EH (cell line): ENCODE results near the gene HNF1A.
"Not testable (repeated sequence)": the region's sequence is repeated elsewhere in the genome, so short reads cannot be mapped to it uniquely, and the experiment has no call there.

Experiments used
- DNase-seq: peaks from one replicate; pipeline ENCODE4 v3.0.0-alpha.2; 2015; ENCODE audit warnings: low read depth

The HNF1A gene

DNA sequence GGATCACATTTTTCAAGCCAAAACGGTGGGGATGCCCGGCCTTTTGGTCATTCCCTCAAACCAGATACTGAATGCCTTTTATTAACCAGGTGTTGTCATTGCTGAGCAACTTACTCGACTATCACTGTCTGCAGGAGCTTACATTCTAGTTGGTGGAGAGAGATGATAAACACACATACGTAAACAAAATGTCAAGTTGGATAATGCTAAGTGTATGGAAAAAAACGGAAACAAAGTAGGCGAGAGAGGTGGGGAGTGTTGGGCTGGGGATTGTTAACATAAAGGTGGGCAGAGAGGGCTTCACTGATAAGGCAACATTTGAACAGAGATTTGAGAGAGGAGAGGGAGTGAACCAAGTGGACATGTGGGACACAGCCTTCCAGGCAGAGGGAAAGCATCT lies 33.5 kb downstream of the HNF1A start:
- DNase-seq = no peak

DNA sequence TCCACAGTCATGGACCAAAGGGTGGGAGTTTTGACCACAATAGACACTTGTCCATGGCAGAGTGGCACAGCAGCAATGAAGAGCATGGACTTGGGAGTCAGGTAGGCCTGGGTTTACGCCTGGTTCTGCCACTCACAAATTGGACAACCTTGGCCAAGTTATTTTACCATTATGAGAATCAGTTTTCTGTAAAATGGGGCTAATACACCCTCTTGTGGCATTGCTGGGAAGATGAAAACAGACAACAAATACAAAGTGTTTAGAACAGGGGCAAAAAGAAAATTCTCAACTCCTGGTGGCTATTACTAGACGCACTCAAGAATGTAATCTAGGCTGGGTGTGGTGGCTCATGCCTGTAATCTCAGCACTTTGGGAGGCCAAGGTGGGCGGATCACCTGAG lies 35.4 kb downstream of the HNF1A start:
- no peak for DNase-seq

DNA sequence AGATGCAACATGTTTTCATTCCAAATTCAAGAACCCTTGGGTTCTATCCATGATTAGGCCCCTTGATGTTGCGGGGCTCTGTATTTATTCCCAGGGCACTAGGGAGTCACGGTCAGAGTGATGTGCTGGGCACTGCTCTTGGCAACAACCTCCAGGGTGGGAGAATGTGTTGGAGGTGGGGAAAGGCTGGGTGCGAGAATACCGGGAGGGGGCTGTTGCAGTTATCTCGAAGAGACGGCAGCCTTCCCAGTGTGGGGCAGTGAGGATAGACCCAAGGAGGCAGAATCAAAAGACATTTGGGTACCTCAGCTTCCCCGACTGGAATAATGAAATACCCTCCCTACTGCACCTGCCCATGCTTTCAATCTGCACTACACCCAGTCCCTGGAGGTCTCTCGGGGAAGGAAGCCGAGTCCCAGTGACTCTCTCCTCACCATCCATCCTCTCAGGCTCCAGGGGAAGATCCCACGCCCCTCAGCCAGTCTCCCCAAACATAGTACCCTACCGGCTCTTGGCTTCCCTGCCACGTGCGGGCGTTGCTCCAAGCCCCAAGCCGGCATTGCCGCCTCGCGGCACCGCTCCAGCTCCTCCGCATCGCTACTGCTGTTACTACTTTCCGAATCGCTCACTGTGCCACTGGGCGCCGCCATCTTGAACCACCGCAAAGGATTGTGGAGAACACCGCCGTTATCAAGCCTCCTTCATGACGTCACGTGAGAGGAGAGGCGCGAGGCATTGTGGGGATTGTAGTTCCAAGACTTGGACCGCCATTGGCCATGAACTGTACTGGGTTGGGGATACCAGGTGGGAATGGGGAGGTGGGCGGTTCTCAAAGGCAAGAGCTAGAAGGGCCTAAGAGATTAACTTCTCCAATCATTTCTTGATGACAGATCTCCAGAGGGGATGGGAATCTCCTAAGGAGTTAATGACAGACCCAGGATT lies 37.8 kb downstream of the HNF1A start, which contains the start of gene C12orf43:
Gene C12orf43, minus strand, starts transcription at position 663 of the 942 bp plus-strand sequence. Its CDS starts 13 bp downstream, at position 650.
- peak; percentile 90 for DNase-seq

DNA sequence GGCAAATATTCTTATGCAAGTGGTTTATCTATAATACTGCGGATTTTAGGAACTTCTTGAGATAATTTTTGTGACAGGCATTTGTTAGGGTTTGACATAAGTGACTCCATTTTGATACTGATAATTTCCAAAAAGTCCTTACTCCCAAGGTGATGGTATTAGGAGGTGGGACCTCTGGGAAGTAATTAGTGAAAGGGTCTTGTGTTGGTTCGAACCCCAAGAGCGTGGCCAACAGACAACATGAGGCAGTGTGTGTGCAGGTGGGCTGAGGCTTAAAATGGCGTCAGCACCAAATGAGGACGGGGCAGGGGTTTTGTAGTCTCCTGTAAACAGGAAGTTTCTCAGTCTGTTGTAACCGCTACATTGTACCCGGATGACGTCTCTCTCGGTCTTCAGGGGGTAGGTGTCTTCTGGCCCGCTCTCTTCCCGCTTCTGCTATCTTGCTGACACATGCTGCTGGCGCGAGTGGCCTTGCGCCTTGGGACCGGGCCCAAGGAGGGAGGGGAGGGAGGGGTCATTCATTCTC lies 39.7 kb downstream of the HNF1A start:
- no peak for DNase-seq

DNA sequence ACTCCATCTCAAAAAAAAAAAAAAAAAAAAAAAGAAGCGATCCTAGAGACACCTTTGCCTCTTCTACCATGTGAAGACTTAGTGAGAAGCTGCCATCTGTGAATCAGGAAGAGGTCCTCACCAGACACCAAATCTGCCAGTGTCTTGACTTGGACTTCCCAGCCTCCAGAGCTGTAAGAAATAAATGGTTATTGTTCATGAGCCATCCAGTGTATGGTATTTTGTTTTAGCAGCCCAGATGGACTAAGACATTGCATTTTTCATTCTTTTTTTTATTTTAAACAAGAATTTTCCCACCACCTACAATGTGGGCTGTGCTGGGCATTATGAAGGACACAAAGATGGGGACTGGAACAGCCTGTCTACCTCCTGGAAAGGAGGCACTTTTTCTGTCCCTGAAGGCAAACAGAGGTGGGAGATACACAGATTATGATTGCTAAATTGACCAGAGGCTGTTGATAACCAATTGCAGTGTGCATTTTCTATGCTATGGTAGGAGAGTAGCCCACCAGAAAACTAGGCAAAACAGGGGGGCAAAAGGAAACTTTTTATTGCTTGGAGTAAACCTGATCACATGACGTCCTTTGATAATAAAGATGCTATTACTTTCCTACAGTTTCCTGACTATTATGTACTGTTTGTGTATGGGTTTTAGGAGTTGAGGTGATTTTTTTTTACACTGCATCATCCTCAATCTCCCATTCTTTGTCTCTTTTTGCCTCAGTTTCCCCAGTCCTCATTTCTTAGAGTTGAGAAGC lies 40.7 kb downstream of the HNF1A start:
- no peak for DNase-seq

DNA sequence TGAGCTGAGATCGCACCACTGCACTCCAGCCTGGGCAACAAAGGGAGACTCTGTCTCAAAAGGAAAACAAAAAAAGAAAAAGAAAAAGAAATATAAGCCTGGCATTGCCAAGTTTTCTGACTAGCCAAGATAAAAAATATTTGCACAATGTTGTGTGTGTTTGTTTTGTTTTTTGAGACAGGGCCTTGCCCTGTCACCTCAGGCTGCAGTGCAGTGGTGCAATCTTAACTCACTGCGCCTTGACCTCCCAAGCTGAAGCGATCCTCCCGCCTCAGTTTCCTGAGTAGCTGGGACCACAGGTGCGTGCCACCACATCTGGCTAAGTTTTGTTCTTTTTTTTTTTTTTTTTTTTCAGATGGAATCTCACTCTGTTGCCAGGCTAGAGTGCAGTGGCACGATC lies 43.4 kb downstream of the HNF1A start:
- DNase-seq = no peak

DNA sequence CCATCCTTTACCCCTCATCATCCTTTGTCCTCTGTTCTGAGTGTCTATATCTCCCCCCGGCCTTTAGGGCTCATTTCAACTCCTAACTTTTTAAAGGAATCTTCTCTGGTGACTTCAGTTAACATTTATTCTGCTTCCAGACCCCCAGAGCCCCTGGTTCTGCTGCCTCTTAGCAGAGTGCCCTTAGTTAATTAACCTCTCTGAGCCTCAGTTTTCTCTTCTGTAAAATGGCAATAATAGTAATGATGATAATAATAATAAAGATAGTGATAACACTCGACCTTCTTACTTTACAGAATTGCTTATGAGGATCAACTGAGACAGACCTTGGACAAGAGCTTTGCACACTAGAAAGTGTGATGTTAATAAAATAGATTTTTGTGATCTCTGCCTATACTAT lies 44.4 kb downstream of the HNF1A start:
- no peak for DNase-seq

DNA sequence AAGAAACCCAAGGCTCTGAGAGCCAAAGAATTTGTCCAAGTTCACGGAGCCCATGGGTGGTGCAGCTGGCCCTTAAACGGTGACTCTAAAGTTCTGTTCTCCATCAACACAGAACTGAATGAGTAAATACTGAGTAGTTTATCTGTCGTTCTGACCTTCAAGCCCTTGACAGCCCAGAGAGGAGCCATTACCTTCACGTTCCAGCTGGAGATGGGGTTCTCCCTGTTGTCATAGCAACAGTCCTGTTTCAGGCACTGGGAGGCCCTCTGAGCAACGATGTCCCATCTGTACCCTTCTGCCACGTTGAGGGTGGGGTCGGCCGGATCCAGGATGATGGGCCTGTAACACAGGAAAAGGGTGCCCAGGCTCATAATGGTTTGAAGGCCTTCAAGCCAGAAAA lies 45.5 kb downstream of the HNF1A start:
- no peak for DNase-seq

DNA sequence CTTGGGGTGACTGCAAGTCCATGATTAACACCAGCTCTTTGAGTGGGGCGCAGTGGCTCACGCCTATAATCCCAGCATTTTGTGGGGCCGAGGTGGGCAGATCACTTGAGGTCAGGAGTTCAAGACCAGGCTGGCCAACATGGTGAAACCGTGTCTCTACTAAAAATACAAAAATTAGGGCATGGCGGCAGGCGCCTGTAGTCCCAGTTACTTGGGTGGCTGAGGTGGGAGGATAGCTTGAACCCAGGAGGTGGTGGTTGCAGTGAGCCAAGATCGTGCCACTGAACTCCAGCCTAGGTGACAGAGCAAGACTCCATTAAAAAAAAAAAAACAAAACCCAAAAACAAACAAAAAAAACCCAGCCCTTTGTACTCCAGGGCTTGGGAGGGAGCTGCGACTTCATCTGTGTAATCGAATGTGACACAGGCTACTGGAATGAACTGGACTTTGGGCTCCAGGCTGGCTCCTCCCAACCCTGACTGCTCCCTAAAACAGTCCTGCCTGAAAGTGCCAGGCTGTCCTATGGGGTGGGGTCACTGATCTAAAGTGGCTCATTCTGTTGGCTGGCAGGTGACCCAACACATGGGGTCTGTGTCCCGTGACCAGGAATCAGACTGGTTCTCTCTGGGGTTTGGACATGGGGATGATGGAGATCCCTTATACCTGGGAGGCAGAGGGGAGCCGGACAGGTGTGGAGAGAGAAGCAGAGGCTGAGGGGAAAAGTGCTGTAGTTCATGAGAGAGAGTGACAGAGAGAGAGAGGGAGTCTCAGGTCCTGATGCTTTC lies 47.3 kb downstream of the HNF1A start:
- DNase-seq = peak; percentile 19

DNA sequence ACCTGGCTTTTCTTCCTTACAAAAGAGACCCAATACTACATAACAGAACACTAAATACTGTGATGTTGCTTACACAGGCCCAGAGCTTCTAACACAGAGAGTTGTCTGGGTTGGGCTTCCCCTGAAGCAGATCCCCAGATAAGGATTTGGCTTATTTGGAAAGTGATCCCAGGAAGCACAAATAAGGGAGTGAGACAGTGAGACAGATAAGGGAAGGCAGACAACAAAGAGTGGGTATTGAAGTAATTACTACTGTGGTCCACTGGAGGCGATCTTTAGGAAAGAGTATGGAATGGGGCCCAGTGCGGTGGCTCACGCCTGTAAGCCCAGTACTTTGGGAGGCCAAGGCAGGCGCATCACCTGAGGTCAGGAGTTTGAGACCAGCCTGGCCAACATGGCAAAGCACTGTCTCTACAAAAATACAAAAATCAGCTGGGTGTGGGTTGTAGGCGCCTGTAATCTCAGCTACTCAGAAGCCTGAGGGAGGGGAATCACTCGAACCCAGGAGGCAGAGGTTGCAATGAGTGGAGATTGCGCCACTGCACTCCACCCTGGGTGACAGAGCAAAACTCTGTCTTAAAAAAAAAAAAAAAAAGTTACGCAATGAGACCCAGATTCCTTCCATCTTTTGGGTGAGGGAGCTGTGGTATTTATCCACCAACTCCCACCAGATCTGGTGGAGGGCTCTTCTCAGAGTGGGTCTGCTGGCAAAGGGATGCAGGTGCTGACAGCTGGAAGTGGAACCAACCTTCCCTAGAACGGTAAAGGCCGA lies 48.1 kb downstream of the HNF1A start:
- peak; percentile 19 for DNase-seq

DNA sequence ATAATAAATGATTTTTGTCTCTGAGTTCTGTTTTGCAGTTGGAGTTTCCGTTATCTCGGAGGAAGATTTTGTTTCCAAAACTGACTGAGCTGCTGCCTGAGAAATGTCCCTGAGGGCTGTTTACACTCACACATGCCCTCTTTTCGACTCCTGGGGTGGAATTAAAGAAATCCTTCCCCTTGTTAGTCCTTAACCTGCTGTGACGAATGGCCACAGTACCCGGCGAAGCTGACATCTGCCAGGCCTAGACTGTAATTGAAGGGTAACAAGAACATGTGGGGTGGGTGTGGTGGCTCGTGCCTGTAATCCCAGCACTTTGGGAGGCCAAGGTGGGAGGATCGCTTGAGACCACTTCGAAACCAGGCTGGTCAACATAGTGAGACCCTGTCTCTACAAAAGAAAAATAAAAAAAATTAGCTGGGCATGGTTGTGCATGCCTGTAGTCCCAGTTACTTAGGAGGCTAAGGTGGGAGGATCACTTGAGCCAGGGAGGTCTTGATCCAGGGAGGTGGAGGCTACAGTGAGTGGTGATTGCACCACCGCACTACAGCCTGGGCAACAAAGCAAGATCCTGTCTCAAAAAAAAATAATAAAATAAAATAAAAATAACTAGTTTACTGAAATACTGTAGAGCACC lies 52.4 kb downstream of the HNF1A start:
- no peak for DNase-seq

DNA sequence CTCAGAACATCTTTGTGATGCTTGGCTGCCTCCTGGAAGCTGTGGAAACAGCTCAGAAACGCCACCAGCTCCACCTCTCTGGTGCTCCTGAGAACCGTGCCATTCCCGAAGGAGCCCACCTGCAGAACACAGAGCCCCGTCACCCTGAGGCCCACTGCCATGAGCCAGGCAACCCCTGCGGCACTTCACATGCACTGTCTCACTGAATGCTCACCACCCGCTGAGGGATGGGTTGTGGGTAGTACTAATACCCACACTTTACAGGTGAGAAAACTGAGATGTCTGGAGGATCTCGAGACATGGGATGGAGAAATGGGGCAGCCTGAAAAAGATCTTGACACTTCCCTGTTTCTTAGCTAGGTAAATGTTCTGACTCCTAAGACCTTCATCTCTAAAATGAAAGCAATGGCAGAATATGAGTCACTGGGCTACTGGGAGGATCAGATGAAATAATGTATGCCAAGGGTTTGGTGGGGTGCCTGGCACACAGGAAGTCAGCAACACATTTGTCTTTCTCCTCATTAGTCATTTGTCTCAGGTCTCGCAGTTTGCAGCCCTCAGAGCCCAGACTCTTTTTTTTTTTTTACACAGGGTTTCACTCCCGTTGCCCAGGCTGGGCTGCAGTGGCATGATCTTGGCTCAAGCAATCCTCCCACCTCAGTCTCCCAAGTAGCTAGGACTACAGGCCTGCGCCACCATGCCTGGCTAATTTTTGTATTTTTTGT lies 55.4 kb downstream of the HNF1A start:
- peak; percentile 80 for DNase-seq

DNA sequence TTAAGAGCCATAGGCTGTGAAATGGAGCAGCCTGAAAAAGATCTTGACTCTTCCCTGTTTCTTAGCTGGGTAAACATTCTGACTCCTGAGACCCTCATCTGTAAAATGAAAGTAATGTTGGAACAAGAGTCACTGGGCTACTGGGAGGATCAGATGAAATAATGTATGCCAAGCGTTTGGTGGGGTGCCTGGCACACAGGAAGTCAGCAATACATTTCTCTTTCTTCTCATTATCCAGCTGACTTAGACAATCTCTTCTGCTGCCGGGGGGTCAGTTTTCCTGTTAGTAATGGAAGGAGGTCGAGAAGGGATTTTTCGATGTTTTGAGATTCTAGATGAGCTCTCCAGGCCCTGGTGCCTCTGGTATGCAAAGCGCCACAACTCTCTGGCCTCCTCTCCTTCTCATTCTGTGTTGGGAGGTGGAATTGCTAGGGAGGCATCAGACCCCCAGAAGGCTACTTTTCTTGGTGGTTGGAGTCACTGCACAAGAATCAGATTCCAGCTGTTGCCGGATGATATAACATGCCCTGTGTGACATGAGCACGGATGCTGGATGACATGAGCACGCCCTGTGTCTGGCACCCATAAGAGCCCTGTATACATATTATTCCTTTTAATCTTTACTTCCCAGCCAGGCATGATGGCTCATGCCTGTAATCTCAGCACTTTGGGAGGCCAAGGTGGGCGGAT lies 56.4 kb downstream of the HNF1A start:
- no peak for DNase-seq

DNA sequence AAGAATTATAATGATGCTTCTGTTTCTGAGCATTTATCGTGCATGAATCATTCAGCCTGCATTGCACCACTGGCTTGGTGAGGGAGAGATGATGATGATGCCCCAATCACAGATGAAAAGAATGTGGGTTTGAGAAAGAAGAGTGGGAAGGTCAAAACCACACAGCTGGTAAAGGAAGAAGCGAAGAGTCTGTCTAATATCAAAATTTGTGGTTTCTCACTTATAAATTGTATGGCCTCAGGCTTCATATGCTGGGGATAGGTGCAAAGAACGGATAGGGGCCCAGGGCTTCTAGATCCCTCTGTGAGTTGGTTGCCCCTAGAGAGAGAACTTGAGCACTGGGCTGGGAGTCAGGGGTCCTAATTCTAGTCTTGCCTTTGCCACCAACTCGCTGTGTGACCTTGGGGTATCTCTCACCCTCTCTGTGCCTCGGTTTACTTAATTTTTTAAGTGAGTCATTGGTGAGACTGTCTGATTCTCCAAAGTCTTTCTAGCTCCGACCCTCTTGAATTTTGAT lies 58.5 kb downstream of the HNF1A start:
- DNase-seq = peak; percentile 82

DNA sequence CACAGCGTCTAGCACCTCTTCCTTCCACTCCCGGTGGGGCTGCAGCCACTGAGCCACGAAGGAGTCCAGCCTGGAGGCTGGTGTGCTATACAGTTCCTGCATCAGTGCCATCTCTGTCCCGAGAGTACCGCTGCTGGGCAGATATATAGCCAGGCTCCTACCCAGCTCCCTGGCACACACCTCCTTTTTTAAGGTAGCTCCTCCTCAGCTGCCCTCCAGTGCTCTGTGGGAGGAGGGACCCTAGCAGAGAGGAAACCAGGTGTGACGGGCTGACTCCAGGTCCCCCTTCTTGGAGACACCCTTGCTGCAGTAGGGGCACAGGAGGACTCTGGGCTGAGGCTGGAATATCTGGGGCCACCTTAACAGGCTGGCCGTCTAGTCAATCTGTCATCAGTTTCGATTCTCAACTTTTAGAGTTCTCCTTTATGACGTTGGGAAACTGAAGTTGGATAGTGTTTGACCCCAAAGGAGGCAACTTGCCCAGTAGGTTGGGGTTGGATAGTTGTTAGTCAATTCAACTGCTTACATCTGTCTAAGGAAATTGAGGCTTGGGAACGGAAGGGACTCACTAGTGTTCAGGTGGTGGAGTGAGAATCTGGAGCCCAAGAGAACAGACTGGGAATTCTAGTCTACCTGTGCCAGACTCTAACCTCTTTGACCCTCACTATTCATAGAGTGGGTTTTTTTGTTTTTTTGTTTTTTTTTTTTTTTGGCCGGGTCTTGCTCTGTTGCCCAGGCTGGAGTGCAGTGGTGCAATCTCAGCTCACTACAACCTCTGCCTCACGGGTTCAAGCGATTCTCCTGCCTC lies 60.7 kb downstream of the HNF1A start, which contains the start of gene OASL:
Gene OASL, minus strand, starts transcription at position 386 of the 808 bp plus-strand sequence. Its CDS starts 275 bp downstream, at position 111.
- peak; percentile 40 for DNase-seq

DNA sequence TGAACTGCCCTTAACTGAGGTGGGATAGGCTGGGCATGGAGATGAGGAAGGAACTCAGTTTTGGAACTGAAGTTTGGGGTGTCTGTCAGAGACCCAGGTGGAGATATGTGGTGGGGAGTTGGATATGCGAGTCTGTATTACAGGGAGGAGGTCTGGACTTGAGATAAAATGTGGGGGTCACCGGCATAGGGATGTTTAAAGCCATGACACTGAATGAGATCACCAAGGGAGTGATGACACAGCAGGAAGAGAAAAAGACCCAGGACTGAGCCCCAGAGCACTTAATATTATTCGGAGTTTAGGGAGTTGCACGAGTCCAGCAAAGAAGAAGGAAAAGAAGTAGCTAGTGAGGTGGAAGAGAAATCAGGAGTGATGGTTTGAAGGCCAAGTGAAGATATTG lies 64.7 kb downstream of the HNF1A start:
- no peak for DNase-seq

DNA sequence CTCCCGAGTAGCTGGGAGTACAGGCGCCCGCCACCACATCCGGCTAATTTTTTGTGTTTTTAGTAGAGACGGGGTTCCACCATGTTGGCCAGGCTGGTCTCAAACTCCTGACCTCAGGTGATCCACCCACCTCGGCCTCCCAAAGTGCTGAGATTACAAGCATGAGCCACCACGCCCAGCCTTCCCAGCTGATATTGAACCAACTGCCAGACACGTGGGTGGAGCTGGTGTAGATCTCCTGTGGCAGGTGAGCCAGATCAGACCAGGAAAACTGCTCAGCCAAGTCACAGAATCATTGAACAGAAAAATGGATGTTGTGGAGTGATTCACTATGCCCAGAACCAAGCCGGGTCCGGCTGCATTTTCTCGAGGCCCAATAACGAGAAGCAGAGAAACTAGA lies 69.1 kb downstream of the HNF1A start:
- not testable (repeated sequence) for DNase-seq

DNA sequence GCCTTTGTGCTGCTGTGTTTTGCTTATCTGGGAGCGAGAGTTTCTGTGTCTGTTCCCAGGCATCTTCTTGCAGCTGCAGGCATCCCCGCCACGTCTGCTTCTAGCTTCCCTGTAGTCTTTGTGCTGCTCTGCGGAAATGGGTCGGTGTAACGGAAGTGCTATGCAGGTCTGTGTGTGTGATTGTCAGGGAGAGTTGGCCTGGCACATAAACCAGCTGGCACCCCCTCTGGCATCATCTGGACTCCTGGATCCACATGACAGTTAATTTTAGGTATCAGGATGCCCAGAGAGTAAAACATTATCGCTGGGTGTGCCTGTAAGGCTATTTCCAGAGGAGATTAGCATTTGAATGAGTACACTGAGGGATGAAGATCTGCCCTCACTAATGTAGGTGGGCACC lies 70.1 kb downstream of the HNF1A start:
- no peak for DNase-seq
